ENCODE measurements around the gene CLCN2.

Gene CLCN2

DNA sequence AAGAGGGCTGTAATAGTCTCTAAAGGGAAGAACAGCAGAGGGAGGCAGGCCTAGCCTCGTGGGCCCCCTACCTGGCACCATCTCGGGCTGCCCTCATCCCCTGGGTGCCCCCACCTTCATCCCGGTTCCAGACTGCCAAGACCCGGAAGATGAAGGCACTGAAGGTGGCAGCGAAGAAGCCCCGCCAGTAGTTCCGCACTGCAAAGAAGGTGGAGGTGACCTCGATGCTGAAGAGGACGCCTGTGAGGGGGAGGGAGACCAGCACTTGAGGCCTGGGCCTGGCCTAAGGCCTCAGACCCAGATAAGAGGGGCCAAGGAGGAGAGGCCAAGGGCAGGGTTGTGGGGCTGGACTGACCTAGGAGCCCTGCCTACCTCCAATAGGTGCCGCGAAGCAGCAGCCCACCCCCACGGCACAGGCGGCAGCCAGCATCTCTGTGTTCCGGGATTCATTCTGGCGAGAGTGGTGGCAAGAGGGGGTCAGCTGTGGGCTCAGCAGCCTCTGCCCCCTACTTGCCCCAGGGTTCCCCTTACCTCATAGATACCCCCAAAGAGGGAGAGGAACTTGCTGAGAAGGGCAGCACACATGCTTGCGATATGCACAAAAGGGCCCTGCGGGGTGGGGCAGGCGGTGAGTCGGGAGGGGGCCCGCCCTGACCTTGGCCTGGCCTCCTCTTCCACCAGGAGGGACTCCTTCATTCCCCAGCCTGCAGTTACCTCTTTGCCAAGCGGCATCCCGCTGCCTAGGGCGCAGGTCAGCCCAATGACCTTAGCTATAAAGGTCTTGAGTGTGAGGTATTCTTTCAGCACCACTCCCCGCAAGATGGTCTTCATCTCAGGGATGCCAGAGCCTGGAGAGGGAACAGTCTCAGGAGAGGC is 3.9 kb downstream of the CLCN2 start:
- FAIRE-seq (no peak), DNase-seq (ENCODE audit: insufficient read length) (no peak)

GRCh38 chr3:184355261-184356040 is 6.0 kb downstream of the CLCN2 start:
- FAIRE-seq (no peak), DNase-seq (ENCODE audit: insufficient read length) (no peak)
- no peak for TF ChIP-seq TAF1 (IDR thresholded peaks at IDR 0.05; ENCODE audit: borderline replicate concordance, low read depth, low read length)
- TF ChIP-seq POLR2A (IDR thresholded peaks at IDR 0.05; ENCODE audit: low read depth, low read length), result no peak
- TF ChIP-seq POLR2AphosphoS5 (IDR thresholded peaks at IDR 0.05; ENCODE audit: low read depth, low read length), result no peak

More for the DNA sequence above, 3.9 kb downstream of the CLCN2 start:
- no peak for TF ChIP-seq POLR2AphosphoS5 (IDR thresholded peaks at IDR 0.05; ENCODE audit: low read depth, low read length)
- no peak for TF ChIP-seq POLR2A (IDR thresholded peaks at IDR 0.05; ENCODE audit: low read depth, low read length)
- no peak for TF ChIP-seq TAF1 (IDR thresholded peaks at IDR 0.05; ENCODE audit: borderline replicate concordance, low read depth, low read length)

DNA sequence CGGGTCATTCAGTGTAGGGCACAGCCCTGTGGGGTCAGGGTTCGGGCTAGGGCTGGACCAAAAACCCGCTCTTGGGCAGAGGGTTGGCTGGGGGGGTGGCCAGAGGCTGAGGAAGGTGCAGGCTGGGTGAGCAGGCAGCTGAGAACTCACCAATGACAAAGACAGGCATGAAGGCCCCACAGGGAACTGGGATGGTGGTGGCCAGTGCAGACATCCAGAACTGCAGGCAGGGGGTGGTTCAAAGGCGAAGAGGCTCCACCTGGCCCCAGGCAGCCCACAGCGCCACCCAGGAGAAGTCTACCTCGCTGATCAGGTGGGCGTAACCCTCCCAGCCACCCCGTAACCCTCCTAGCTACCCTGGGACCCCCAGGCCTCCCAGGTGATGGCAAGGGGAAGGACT is 6.7 kb downstream of the CLCN2 start:
- TF ChIP-seq POLR2A (IDR thresholded peaks at IDR 0.05; ENCODE audit: low read depth, low read length) (no peak), POLR2AphosphoS5 (IDR thresholded peaks at IDR 0.05; ENCODE audit: low read depth, low read length) (no peak), TAF1 (IDR thresholded peaks at IDR 0.05; ENCODE audit: borderline replicate concordance, low read depth, low read length) (no peak)
- no peak for DNase-seq (ENCODE audit: insufficient read length)
- FAIRE-seq, result no peak

- FAIRE-seq, result peak; percentile 65
- DNase-seq (ENCODE audit: insufficient read length), result peak; percentile 69
- TF ChIP-seq POLR2A (IDR thresholded peaks at IDR 0.05; ENCODE audit: low read depth, low read length) (no peak), POLR2AphosphoS5 (IDR thresholded peaks at IDR 0.05; ENCODE audit: low read depth, low read length) (no peak), TAF1 (IDR thresholded peaks at IDR 0.05; ENCODE audit: borderline replicate concordance, low read depth, low read length) (no peak)
Measured at GRCh38 chr3:184354121-184354728, 7.2 kb downstream of the CLCN2 start.

DNA sequence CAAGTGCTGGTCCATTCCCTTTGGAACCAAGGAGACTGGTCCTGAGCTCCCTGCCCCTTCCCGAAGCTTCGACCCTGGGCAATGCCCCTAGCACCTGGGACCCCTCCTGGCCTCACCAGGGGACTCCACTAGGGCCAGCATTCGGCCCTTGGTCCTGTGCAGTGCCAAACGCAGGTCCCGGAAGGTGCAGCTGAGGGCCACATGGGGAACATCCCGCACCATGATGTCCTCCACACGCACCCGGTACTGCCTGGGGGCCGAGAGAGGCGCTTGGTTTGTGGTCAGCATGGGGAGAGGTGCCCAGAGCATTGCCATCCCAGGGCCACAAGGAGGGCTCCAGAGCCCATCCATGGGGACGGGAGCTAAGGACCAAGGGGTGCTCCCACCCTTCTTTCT is 7.9 kb downstream of the CLCN2 start:
- TF ChIP-seq TAF1 (IDR thresholded peaks at IDR 0.05; ENCODE audit: borderline replicate concordance, low read depth, low read length) (no peak), POLR2AphosphoS5 (IDR thresholded peaks at IDR 0.05; ENCODE audit: low read depth, low read length) (no peak), POLR2A (IDR thresholded peaks at IDR 0.05; ENCODE audit: low read depth, low read length) (no peak)
- FAIRE-seq (no peak), DNase-seq (ENCODE audit: insufficient read length) (no peak)

GRCh38 chr3:184352897-184353545 is 8.4 kb downstream of the CLCN2 start:
- no peak for TF ChIP-seq POLR2AphosphoS5 (IDR thresholded peaks at IDR 0.05; ENCODE audit: low read depth, low read length)
- no peak for TF ChIP-seq POLR2A (IDR thresholded peaks at IDR 0.05; ENCODE audit: low read depth, low read length)
- no peak for TF ChIP-seq TAF1 (IDR thresholded peaks at IDR 0.05; ENCODE audit: borderline replicate concordance, low read depth, low read length)
- DNase-seq (ENCODE audit: insufficient read length), result no peak
- FAIRE-seq, result no peak

GRCh38 chr3:184352149-184352785 is 9.1 kb downstream of the CLCN2 start:
- TF ChIP-seq POLR2A (IDR thresholded peaks at IDR 0.05; ENCODE audit: low read depth, low read length), result no peak
- FAIRE-seq, result no peak
- DNase-seq (ENCODE audit: insufficient read length), result no peak

DNA sequence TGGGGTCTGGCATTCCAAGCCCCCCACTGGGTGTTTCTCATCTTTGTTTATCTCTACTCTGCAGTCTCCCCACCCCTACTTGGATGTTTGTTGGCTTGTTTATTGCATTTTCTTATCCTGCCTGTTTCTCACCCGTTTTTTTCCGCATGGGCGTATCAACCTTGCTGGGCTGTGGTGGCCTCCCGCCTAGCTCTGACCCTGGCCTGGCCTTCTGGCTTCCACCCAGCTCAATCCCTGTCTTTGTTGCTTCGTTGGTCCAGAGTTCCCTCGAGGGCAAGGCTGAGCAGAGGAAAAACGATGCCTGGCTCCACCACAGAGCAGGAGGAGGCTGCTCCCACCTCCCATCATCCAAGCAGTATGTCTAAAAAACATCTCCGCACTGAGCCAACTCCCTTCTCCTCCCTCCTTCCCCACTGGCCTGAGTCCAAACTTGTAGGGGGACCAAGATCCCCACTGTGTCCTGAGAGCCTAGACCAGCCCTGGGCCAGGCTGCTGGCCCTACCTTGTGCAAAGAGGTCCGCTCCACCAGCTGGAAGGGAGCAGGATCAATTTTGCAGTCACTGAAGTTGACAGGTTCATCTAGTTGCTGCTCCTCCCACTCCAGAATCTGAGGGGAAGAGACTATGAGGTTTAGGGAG is 9.8 kb downstream of the CLCN2 start:
- DNase-seq (ENCODE audit: insufficient read length), result no peak

GRCh38 chr3:184350618-184351017 is 10.8 kb downstream of the CLCN2 start:
- TF ChIP-seq POLR2A (IDR thresholded peaks at IDR 0.05; ENCODE audit: low read depth, low read length) (no peak), POLR2AphosphoS5 (IDR thresholded peaks at IDR 0.05; ENCODE audit: low read depth, low read length) (no peak), TAF1 (IDR thresholded peaks at IDR 0.05; ENCODE audit: borderline replicate concordance, low read depth, low read length) (no peak)
- no peak for DNase-seq (ENCODE audit: insufficient read length)
- FAIRE-seq, result no peak

More for the DNA sequence above, 9.8 kb downstream of the CLCN2 start:
- no peak for TF ChIP-seq TAF1 (IDR thresholded peaks at IDR 0.05; ENCODE audit: borderline replicate concordance, low read depth, low read length)
- no peak for TF ChIP-seq POLR2A (IDR thresholded peaks at IDR 0.05; ENCODE audit: low read depth, low read length)
- TF ChIP-seq POLR2AphosphoS5 (IDR thresholded peaks at IDR 0.05; ENCODE audit: low read depth, low read length), result no peak
- no peak for FAIRE-seq
